GM18909 (cell line): ENCODE measurements around the gene NPHS1.

ENCODE experiments used
- ATAC-seq: cut with Tn5 transposase; IDR thresholded peaks from one replicate; pipeline ENCODE4 v1.9.1; 2021; ENCODE audit warnings: mild to moderate bottlenecking; ENCODE audit not compliant: unreplicated experiment, poor library complexity

Gene NPHS1

GRCh38 chr19:35790981-35791813, 61.1 kb downstream of the NPHS1 start:
- no peak for ATAC-seq

GRCh38 chr19:35789978-35790944, 62.0 kb downstream of the NPHS1 start:
- no peak for ATAC-seq

- ATAC-seq: no peak
Observed at GRCh38 chr19:35789195-35789977, 62.9 kb downstream of the NPHS1 start.

GRCh38 chr19:35788205-35788960, 63.9 kb downstream of the NPHS1 start:
- ATAC-seq: no peak

GRCh38 chr19:35787227-35787799, 65.0 kb downstream of the NPHS1 start:
- ATAC-seq: no peak

GRCh38 chr19:35786299-35787160, 65.8 kb downstream of the NPHS1 start:
- ATAC-seq: no peak

- ATAC-seq: no peak
Observed at GRCh38 chr19:35785339-35785627, 67.0 kb downstream of the NPHS1 start.

- no peak for ATAC-seq
Observed at GRCh38 chr19:35784503-35785338, 67.6 kb downstream of the NPHS1 start.

GRCh38 chr19:35783469-35784434, 68.6 kb downstream of the NPHS1 start:
- ATAC-seq: no peak

- no peak for ATAC-seq
Observed at GRCh38 chr19:35782589-35782988, 69.7 kb downstream of the NPHS1 start.

GRCh38 chr19:35781650-35782049, 70.7 kb downstream of the NPHS1 start:
- ATAC-seq: no peak

- ATAC-seq: no peak
Observed at GRCh38 chr19:35780717-35781116, 71.6 kb downstream of the NPHS1 start.

- ATAC-seq: no peak
Observed at GRCh38 chr19:35780058-35780457, 72.2 kb downstream of the NPHS1 start.

GRCh38 chr19:35779033-35779432, 73.3 kb downstream of the NPHS1 start:
- ATAC-seq: no peak

- ATAC-seq: no peak
Observed at GRCh38 chr19:35777961-35778360, 74.3 kb downstream of the NPHS1 start.

- no peak for ATAC-seq
Observed at GRCh38 chr19:35777086-35777841, 75.0 kb downstream of the NPHS1 start.
